ENCODE measurements around the gene FXYD1. TPM values are rescaled to one million over a fixed set of nuclear protein-coding genes. Genes with fewer than 3 reads are reported as not detected.

FXYD1 gene
- total RNA-seq, 2 experiments from 2014 or later = 0.57 to 11.5 TPM

DNA sequence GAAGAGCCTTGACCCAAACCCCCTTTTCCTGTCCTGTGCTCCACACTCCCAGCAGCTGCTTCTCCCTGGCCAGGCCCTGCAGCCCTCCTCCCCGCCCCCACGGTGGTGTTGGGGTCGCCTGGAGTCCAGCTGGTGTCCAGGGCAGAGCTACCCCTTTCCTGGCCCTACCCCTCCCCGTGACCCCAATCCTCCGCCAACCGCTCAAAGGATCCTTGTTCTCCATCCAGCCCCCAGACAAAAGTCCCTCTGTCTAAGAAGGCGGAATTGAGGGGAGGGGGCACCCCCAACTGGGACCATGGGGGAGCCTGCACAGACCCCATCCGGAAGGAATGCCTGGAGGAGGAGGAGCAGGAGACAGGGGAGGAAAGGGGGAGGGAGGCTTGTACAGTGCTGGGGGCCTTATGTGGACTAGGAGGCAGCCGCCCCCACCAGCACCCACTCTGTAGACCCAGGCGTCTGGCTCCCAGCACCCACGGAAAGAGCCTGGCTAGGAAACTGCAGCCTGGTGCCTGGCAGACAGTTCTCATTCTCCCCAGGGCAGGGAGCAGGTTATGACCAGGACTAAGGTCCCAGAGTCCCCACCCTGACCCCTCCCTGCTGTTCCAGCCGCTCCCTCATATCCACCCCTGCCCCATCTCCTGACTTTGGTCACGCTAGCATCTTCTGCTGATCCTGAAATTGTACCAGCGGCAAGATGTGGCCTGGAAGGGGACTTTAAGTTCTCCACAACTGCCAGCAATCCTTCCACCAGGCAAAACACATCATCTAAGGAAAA is 23.3 kb upstream of the FXYD1 start, which contains the start of gene FXYD3:
FXYD3 (plus strand) TSS at position 647 of the 775 bp plus-strand sequence. CDS start 3,554 bp downstream, outside the sequence.
- Histone ChIP-seq H3K4me1 (ENCODE audit: insufficient read depth, low read length, poor library complexity, severe bottlenecking) (no peaks in the 10 kb centered on the region), H3K79me2 (ENCODE audit: insufficient read depth, low read depth, low read length) (no peaks in the 10 kb centered on the region), H3K4me2 (ENCODE audit: low read length) (peak within 1 kb of the TSS; percentile 61), H3K4me3 (ENCODE audit: low read depth, low read length, poor library complexity, severe bottlenecking) (peak within 1 kb of the TSS; percentile 43), H3K9me3 (ENCODE audit: low read length) (no peaks in the 10 kb centered on the region), H4K20me1 (ENCODE audit: insufficient read depth, low read length) (no peaks in the 10 kb centered on the region), H3K36me3 (ENCODE audit: insufficient read depth, low read length) (no peaks in the 10 kb centered on the region), H2AFZ (ENCODE audit: low read length) (peak within 1 kb of the TSS; percentile 83; the same call in 1 of the 2 replicates), H3K27ac (ENCODE audit: low read depth, low read length, poor library complexity, severe bottlenecking) (no peak within 1 kb of the TSS), H3K9me2 (ENCODE audit: insufficient read depth, low read length) (no peaks in the 10 kb centered on the region)
- intact Hi-C loops (cut with micrococcal nuclease; ENCODE audit: unreplicated experiment) = no loop called here
- ChIA-PET CTCF (ENCODE audit: unreplicated experiment) (interaction anchor here (0.6 to 1.0 kb wide), 2 partner anchors 26 to 171 kb away, joined by 3 read pairs; no protein-coding TSS in a partner anchor), POLR2A (interaction anchor here (0.8 to 1.2 kb wide), 2 partner anchors 9 to 52 kb away, joined by 3 read pairs; no protein-coding TSS in a partner anchor)
- TF ChIP-seq EZH2phosphoT487 (IDR thresholded peaks at IDR 0.05; ENCODE audit: borderline replicate concordance, low read depth, low read length) = no peak
- TF ChIP-seq, protein P1, sequence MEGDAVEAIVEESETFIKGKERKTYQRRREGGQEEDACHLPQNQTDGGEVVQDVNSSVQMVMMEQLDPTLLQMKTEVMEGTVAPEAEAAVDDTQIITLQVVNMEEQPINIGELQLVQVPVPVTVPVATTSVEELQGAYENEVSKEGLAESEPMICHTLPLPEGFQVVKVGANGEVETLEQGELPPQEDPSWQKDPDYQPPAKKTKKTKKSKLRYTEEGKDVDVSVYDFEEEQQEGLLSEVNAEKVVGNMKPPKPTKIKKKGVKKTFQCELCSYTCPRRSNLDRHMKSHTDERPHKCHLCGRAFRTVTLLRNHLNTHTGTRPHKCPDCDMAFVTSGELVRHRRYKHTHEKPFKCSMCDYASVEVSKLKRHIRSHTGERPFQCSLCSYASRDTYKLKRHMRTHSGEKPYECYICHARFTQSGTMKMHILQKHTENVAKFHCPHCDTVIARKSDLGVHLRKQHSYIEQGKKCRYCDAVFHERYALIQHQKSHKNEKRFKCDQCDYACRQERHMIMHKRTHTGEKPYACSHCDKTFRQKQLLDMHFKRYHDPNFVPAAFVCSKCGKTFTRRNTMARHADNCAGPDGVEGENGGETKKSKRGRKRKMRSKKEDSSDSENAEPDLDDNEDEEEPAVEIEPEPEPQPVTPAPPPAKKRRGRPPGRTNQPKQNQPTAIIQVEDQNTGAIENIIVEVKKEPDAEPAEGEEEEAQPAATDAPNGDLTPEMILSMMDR (conservative IDR thresholded peaks at IDR 0.05; ENCODE audit: low read length) = no peak
- no TSS peak for BruUV-seq (replicated peaks)
- no peak for DNase-seq (ENCODE audit: low spot score)

DNA sequence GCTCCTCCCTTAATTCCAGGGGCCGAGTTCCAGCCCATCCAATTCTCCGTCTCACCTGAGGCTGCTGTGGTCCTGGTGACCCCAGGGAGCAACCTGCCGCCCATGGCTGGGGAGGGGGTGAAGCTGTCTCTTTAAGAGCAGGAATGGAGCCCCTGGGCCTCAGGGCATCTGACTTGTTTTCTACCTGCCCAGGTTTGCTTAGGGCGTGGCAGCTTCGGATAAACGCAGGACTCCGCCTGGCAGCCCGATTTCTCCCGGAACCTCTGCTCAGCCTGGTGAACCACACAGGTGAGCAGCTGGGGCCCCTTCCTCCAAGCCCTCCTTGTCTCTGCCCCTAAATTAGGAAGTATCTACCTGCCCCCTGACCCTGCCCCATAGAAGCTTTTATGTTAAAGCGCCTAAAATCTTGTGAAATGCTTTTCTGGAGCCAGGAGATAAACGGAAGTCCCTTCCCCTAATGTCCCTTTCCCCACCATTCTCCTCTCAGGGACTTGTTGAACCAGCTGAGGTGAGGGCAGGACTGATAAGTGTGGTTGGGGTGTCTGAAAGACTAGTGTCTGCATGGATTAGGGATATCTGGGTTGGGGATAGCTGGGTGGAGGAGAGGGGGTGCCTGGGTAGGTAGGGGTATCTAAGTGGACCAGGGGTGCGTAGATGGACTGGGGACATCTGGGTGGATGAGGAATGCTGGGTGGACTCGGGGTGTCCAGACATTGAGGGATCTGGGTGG is 22.4 kb upstream of the FXYD1 start:
- Histone ChIP-seq H3K79me2 (ENCODE audit: insufficient read depth, low read depth, low read length) (no peaks in the 10 kb centered on the region), H3K27ac (ENCODE audit: low read depth, low read length, poor library complexity, severe bottlenecking) (no peak overlapping the region), H4K20me1 (ENCODE audit: insufficient read depth, low read length) (no peaks in the 10 kb centered on the region), H3K9me3 (ENCODE audit: low read length) (no peaks in the 10 kb centered on the region), H3K36me3 (ENCODE audit: insufficient read depth, low read length) (no peaks in the 10 kb centered on the region), H3K4me1 (ENCODE audit: insufficient read depth, low read length, poor library complexity, severe bottlenecking) (no peaks in the 10 kb centered on the region), H2AFZ (ENCODE audit: low read length) (no peak overlapping the region), H3K4me2 (ENCODE audit: low read length) (no peak overlapping the region), H3K4me3 (ENCODE audit: low read depth, low read length, poor library complexity, severe bottlenecking) (no peak overlapping the region), H3K9me2 (ENCODE audit: insufficient read depth, low read length) (no peaks in the 10 kb centered on the region)
- BruUV-seq (replicated peaks) = no TSS peak
- ChIA-PET POLR2A (no interaction called here), CTCF (ENCODE audit: unreplicated experiment) (no interaction called here)
- DNase-seq (ENCODE audit: low spot score) = no peak
- intact Hi-C loops (cut with micrococcal nuclease; ENCODE audit: unreplicated experiment) = no loop called here
- TF ChIP-seq EZH2phosphoT487 (IDR thresholded peaks at IDR 0.05; ENCODE audit: borderline replicate concordance, low read depth, low read length) = no peak
- TF ChIP-seq, protein P1 (conservative IDR thresholded peaks at IDR 0.05; ENCODE audit: low read length) = no peak
